Neuronal stem cell (in vitro differentiated cells): ENCODE data around the gene POU5F1.

ENCODE experiments used
- DNase-seq: peaks from one replicate; pipeline ENCODE4 v3.0.0-alpha.2; 2013; ENCODE audit warnings: low spot score
- H2AFZ ChIP-seq: one replicate; pipeline ENCODE4 v1.6.1; 2013; ENCODE audit warnings: mild to moderate bottlenecking, low read length, inconsistent platforms
- H2AK5ac ChIP-seq: 2 replicates; pipeline ENCODE4 v1.6.1; 2013; ENCODE audit warnings: low read depth, mild to moderate bottlenecking, inconsistent platforms, low read length, moderate library complexity, mixed read lengths
- H2BK120ac ChIP-seq: 2 replicates; pipeline ENCODE4 v1.6.1; 2013; ENCODE audit warnings: low read depth, mild to moderate bottlenecking, inconsistent platforms, low read length, moderate library complexity, mixed read lengths
- H2BK12ac ChIP-seq: one replicate; pipeline ENCODE4 v1.6.1; 2013; ENCODE audit warnings: low read length, inconsistent platforms
- H2BK15ac ChIP-seq: 2 replicates; pipeline ENCODE4 v1.6.1; 2013; ENCODE audit warnings: mild to moderate bottlenecking, low read length, inconsistent platforms, mixed read lengths
- H2BK5ac ChIP-seq: one replicate; pipeline ENCODE4 v1.6.1; 2013; ENCODE audit warnings: inconsistent platforms, mild to moderate bottlenecking, low read length, moderate library complexity
- H3K14ac ChIP-seq: one replicate; pipeline ENCODE4 v1.6.1; 2013; ENCODE audit warnings: low read length, inconsistent platforms
- H3K18ac ChIP-seq: 2 replicates; pipeline ENCODE4 v1.6.1; 2013; ENCODE audit warnings: low read length, inconsistent platforms
- H3K23ac ChIP-seq: 2 replicates; pipeline ENCODE4 v1.6.1; 2013; ENCODE audit warnings: low read depth, mild to moderate bottlenecking, mixed read lengths, low read length, inconsistent platforms; ENCODE audit not compliant: poor library complexity
- H3K27ac ChIP-seq: replicated peaks from 3 replicates; pipeline ENCODE4 v1.5.1; 2013; ENCODE audit warnings: low read length, inconsistent platforms
- H3K27me3 ChIP-seq, 3 experiments: 2 replicates each; pipeline ENCODE4 v1.6.1; 2013; ENCODE audit warnings: low read length in 3 of 3, mild to moderate bottlenecking in 2 of 3, inconsistent platforms in 1 of 3, low read depth in 1 of 3, mixed read lengths in 1 of 3, moderate library complexity in 1 of 3; ENCODE audit not compliant: control insufficient read depth in 3 of 3, insufficient read depth in 3 of 3
- H3K36me3 ChIP-seq, 2 donors: replicated peaks in 1 of 2; 2 replicates each; pipeline ENCODE4 v1.6.1; 2013; ENCODE audit warnings: low read length in 2 of 2; ENCODE audit not compliant: control insufficient read depth in 2 of 2, insufficient read depth in 2 of 2
- H3K4ac ChIP-seq: 2 replicates; pipeline ENCODE4 v1.6.1; 2013; ENCODE audit warnings: inconsistent platforms, mild to moderate bottlenecking, low read length, moderate library complexity
- H3K4me1 ChIP-seq, 2 donors: 1 replicate in 1 of 2; 2 replicates in 1 of 2; pipeline ENCODE4 v1.6.1; 2013; ENCODE audit warnings: low read length in 2 of 2, low read depth in 1 of 2; ENCODE audit not compliant: control insufficient read depth in 2 of 2, insufficient read depth in 1 of 2
- H3K4me2 ChIP-seq: one replicate; pipeline ENCODE4 v1.6.1; 2013; ENCODE audit warnings: mild to moderate bottlenecking, low read length, inconsistent platforms; ENCODE audit not compliant: insufficient read depth, poor library complexity, severe bottlenecking
- H3K4me3 ChIP-seq, 2 donors: 2 replicates each; pipeline ENCODE4 v1.5.1; 2013; ENCODE audit warnings: low read length in 2 of 2, mild to moderate bottlenecking in 2 of 2, inconsistent platforms in 1 of 2, moderate library complexity in 1 of 2
- H3K79me1 ChIP-seq: one replicate; pipeline ENCODE4 v1.6.1; 2013; ENCODE audit warnings: low read depth, mild to moderate bottlenecking, inconsistent platforms, low read length, moderate library complexity
- H3K9ac ChIP-seq: one replicate; pipeline ENCODE4 v1.6.1; 2013; ENCODE audit warnings: mild to moderate bottlenecking, low read depth, low read length, inconsistent platforms; ENCODE audit not compliant: poor library complexity
- H3K9me3 ChIP-seq, 2 donors: replicated peaks in 1 of 2; 2 replicates each; pipeline versions ENCODE3 to v1.6.1; 2013; ENCODE audit warnings: low read length in 2 of 2, mild to moderate bottlenecking in 2 of 2, inconsistent platforms in 1 of 2, low read depth in 1 of 2, mixed read lengths in 1 of 2, moderate library complexity in 1 of 2; ENCODE audit not compliant: control insufficient read depth in 2 of 2, insufficient read depth in 1 of 2
- H4K8ac ChIP-seq: one replicate; pipeline ENCODE4 v1.6.1; 2013; ENCODE audit warnings: low read depth, mild to moderate bottlenecking, inconsistent platforms, low read length, moderate library complexity
- H4K91ac ChIP-seq: one replicate; pipeline ENCODE4 v1.6.1; 2013; ENCODE audit warnings: low read length, low read depth, mild to moderate bottlenecking, inconsistent platforms; ENCODE audit not compliant: poor library complexity
- WGBS, 2 donors: extraction: QIAGEN DNeasy Blood & Tissue Kit; methylation state at CpG; one replicate each; pipeline ENCODE4 v1.1.7; 2013; ENCODE audit warnings: missing lambda C conversion rate in 2 of 2, mixed read lengths in 1 of 2; ENCODE audit not compliant: insufficient read length in 2 of 2, insufficient replicate concordance in 1 of 2; ENCODE audit errors: extremely low coverage in 2 of 2; 5-methylcytosine and 5-hydroxymethylcytosine counted together

The POU5F1 gene

DNA sequence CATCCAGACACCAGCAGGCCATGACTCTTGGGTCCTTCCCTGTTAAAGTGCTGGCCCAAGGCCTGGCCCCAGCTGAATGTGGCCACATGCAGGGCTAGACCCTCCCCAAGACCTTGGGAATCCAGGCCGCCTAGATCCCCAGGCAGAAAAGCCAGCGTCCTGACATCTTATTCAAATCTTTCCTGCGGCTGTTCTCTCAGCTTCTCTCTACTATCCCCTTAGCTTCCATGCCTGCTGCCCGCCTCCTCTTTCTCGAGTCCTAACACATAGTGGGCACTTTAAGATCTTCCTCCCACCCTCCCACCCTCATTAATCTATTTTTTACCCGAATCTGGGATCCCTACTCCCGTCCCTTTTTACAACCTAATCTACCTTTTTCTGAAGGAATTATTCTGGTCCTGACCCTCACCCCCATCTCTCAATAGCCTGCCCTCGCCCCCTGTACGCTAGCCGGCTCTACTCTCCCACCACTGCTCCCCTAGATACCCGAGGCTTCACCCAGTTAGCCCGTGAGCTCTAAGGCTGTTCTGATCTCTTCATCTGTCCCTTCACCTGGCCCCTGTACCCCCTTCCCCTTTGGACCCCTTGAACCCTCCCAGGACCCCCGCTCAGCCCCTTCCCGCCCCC is 12.9 kb downstream of the POU5F1 start, which contains the start of gene CCHCR1:
Gene CCHCR1 (minus strand): TSS at position 290 of the 627 bp plus-strand sequence. CDS start 202 bp downstream, at position 88.
- peak within 1 kb of the TSS; percentile 88 for H3K27ac ChIP-seq

GRCh38 chr6:31156641-31157040 is 13.8 kb downstream of the POU5F1 start:
- WGBS, 2 donors, result no CpG with 5 or more reads among the region's 7 CpGs
- Histone ChIP-seq H3K4me3 (no peak overlapping the region), H3K4me1 (peaks cover 10 to 14% of the 10 kb centered on the region in 2 donors)

More for the DNA sequence above, 12.9 kb downstream of the POU5F1 start, which contains the start of gene CCHCR1:
- Histone ChIP-seq H3K79me1 (peaks cover 2% of the 10 kb centered on the region), H3K14ac (peak within 1 kb of the TSS; percentile 78), H2BK12ac (no peak within 1 kb of the TSS), H2AK5ac (no peak within 1 kb of the TSS), H3K4me2 (peak within 1 kb of the TSS; percentile 91), H3K9me3 (no peaks in the 10 kb centered on the region), H4K91ac (no peak within 1 kb of the TSS), H3K18ac (peak within 1 kb of the TSS; percentile 93), H2BK15ac (no peak within 1 kb of the TSS), H3K36me3 (peaks cover 14 to 48% of the 10 kb centered on the region in 2 donors), H2AFZ (peak within 1 kb of the TSS; percentile 95), H2BK120ac (no peak within 1 kb of the TSS), H3K9ac (peak within 1 kb of the TSS; percentile 89), H2BK5ac (no peak within 1 kb of the TSS), H3K4me1 (peaks cover 10 to 14% of the 10 kb centered on the region in 2 donors), H3K27me3 (no peaks in the 10 kb centered on the region), H3K4ac (no peak within 1 kb of the TSS), H4K8ac (no peak within 1 kb of the TSS), H3K4me3 (peak within 1 kb of the TSS; percentile 79 to 93), H3K23ac (peak within 1 kb of the TSS; percentile 74)
- DNase-seq, result no peak
- WGBS, 2 donors, result no CpG with 5 or more reads among the region's 14 CpGs

GRCh38 chr6:31154436-31154835 is 16.0 kb downstream of the POU5F1 start:
- Histone ChIP-seq H3K36me3 (peaks cover 29 to 47% of the 10 kb centered on the region in 2 donors), H2AK5ac (no peak overlapping the region), H3K4ac (no peak overlapping the region), H3K18ac (no peak overlapping the region), H2AFZ (no peak overlapping the region), H2BK120ac (no peak overlapping the region), H2BK15ac (no peak overlapping the region), H3K23ac (no peak overlapping the region), H3K14ac (no peak overlapping the region), H3K27ac (no peak overlapping the region), H3K79me1 (peaks cover 2% of the 10 kb centered on the region), H3K9ac (no peak overlapping the region), H2BK5ac (no peak overlapping the region), H4K91ac (no peak overlapping the region), H3K4me3 (no peak overlapping the region), H3K9me3 (no peaks in the 10 kb centered on the region), H2BK12ac (no peak overlapping the region), H3K27me3 (no peaks in the 10 kb centered on the region), H3K4me2 (no peak overlapping the region), H4K8ac (no peak overlapping the region), H3K4me1 (peaks cover 8 to 11% of the 10 kb centered on the region in 2 donors)
- DNase-seq, result no peak
- no CpG with 5 or more reads among the region's 15 CpGs for whole genome bisulfite sequencing, 2 donors

More at GRCh38 chr6:31156641-31157040, 13.8 kb downstream of the POU5F1 start:
- no peak overlapping the region for H3K9ac ChIP-seq
- DNase-seq, result no peak
- H3K23ac ChIP-seq, result no peak overlapping the region
- no peak overlapping the region for H2AFZ ChIP-seq
- no peak overlapping the region for H3K14ac ChIP-seq
- H4K91ac ChIP-seq, result no peak overlapping the region
- no peak overlapping the region for H3K4ac ChIP-seq
- H2AK5ac ChIP-seq, result no peak overlapping the region
- H2BK12ac ChIP-seq, result no peak overlapping the region
- H2BK120ac ChIP-seq, result no peak overlapping the region
- H2BK15ac ChIP-seq, result no peak overlapping the region
- H3K79me1 ChIP-seq, result peaks cover 2% of the 10 kb centered on the region
- no peak overlapping the region for H3K4me2 ChIP-seq
- H3K18ac ChIP-seq, result no peak overlapping the region
- H3K9me3 ChIP-seq, result no peaks in the 10 kb centered on the region
- no peaks in the 10 kb centered on the region for H3K27me3 ChIP-seq
- H2BK5ac ChIP-seq, result no peak overlapping the region
- peaks cover 14 to 38% of the 10 kb centered on the region in 2 donors for H3K36me3 ChIP-seq
- no peak overlapping the region for H3K27ac ChIP-seq
- no peak overlapping the region for H4K8ac ChIP-seq

DNA sequence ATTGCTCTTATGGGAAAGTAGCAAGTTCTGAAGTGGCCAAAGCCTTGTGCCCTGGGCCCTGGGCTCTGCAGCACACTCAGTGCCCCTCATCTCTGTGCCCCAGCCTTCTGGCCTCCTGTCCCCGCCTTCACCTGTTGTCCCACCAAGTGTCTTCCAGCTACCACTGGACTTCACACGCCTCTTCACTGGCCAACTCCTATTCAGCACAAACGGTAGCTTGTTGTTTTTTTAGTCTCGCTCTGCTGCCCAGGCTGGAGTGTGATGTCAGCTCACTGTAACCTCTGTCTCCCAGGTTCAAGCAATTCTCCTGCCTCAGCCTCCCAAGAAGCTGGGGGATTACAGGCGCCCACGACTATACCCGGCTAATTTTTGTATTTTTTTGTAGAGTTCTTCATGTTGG is 17.7 kb downstream of the POU5F1 start:
- no peaks in the 10 kb centered on the region for H3K27me3 ChIP-seq
- H3K36me3 ChIP-seq, result peaks cover 33 to 59% of the 10 kb centered on the region in 2 donors
- H3K4ac ChIP-seq, result no peak overlapping the region
- H3K18ac ChIP-seq, result no peak overlapping the region
- H3K4me2 ChIP-seq, result no peak overlapping the region
- H3K27ac ChIP-seq, result no peak overlapping the region
- H2BK120ac ChIP-seq, result no peak overlapping the region
- H4K91ac ChIP-seq, result no peak overlapping the region
- H2BK5ac ChIP-seq, result no peak overlapping the region
- no peak overlapping the region for H4K8ac ChIP-seq
- H3K4me3 ChIP-seq, result no peak overlapping the region
- H2BK12ac ChIP-seq, result no peak overlapping the region
- H2AK5ac ChIP-seq, result no peak overlapping the region
- H2AFZ ChIP-seq, result no peak overlapping the region
- H3K9me3 ChIP-seq, result no peaks in the 10 kb centered on the region
- no peak overlapping the region for H2BK15ac ChIP-seq
- WGBS, 2 donors, result no CpG with 5 or more reads among the region's 7 CpGs
- peaks cover 2% of the 10 kb centered on the region for H3K79me1 ChIP-seq
- no peak overlapping the region for H3K14ac ChIP-seq
- H3K9ac ChIP-seq, result no peak overlapping the region
- no peak overlapping the region for H3K23ac ChIP-seq
- no peak for DNase-seq
- peaks cover 5% of the 10 kb centered on the region in 2 donors for H3K4me1 ChIP-seq
